Mesothelial cell of epicardium (in vitro differentiated cells): ENCODE results near the gene KCNJ14. TPM values are rescaled to one million over a fixed set of nuclear protein-coding genes. Genes with fewer than 3 reads are reported as not detected.

ENCODE experiments used
- DNase-seq, 2 experiments: peaks; one replicate each; pipeline ENCODE4 v3.0.0; 2021; ENCODE audit warnings: low spot score in 2 of 2; ENCODE audit not compliant: unreplicated experiment in 2 of 2
- H3K27ac Mint-ChIP-seq: 2 replicates; pipeline ENCODE4 v1.8.0; 2021; ENCODE audit warnings: mixed read lengths
- H3K27me3 Mint-ChIP-seq: 2 replicates; pipeline ENCODE4 v1.8.0; 2021; ENCODE audit warnings: low read depth, mixed read lengths
- H3K36me3 Mint-ChIP-seq: 2 replicates; pipeline ENCODE4 v1.8.0; 2021; ENCODE audit warnings: mixed read lengths
- H3K4me1 Mint-ChIP-seq: 2 replicates; pipeline ENCODE4 v1.8.0; 2021; ENCODE audit warnings: mixed read lengths
- H3K4me3 Mint-ChIP-seq: 2 replicates; pipeline ENCODE4 v1.8.0; 2021; ENCODE audit warnings: mild to moderate bottlenecking, moderate library complexity, mixed read lengths
- H3K9me3 Mint-ChIP-seq: 2 replicates; pipeline ENCODE4 v1.8.0; 2021; ENCODE audit warnings: mixed read lengths
- total RNA-seq: library from RNA; stranded (reverse); gene quantifications from 3 replicates; pipeline ENCODE4 v1.2.1, GENCODE V29; 2021
- TF ChIP-seq, protein P1 (sequence below): fragments of 200-600 bp; sonication (generic); IDR thresholded peaks from one replicate; pipeline ENCODE4 v1.5.0; 2021; ENCODE audit warnings: antibody characterized with exemption; ENCODE audit not compliant: unreplicated experiment

The KCNJ14 gene
- total RNA-seq, 1 donor from 2014 or later = 2.7 TPM

DNA sequence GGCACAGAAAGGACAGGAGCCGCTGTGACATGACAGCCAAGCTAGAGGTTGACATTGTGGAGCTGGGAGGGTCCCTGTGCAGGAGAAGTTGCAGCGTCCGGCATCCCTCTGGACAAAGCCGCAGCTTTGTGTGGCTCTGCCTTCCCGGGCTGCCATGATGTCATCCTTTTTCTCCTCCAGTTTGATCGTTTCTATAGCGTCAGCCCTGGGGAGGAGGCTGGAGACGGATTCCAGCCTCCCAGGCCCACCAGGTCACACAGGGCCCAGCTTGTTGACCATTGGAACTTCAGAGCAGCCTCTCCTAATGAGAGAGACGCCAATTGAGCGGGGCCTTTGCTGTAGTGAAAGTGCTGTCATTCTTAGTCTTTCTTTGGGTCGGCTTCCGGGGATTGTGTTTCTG is 3.8 kb upstream of the KCNJ14 start:
- H3K4me1 Mint-ChIP-seq = no peaks in the 10 kb centered on the region
- no peaks in the 10 kb centered on the region for H3K9me3 Mint-ChIP-seq
- no peaks in the 10 kb centered on the region for H3K27me3 Mint-ChIP-seq
- H3K36me3 Mint-ChIP-seq = peaks cover 17% of the 10 kb centered on the region
- no peak overlapping the region for H3K27ac Mint-ChIP-seq
- H3K4me3 Mint-ChIP-seq = no peak overlapping the region
- TF ChIP-seq, protein P1, sequence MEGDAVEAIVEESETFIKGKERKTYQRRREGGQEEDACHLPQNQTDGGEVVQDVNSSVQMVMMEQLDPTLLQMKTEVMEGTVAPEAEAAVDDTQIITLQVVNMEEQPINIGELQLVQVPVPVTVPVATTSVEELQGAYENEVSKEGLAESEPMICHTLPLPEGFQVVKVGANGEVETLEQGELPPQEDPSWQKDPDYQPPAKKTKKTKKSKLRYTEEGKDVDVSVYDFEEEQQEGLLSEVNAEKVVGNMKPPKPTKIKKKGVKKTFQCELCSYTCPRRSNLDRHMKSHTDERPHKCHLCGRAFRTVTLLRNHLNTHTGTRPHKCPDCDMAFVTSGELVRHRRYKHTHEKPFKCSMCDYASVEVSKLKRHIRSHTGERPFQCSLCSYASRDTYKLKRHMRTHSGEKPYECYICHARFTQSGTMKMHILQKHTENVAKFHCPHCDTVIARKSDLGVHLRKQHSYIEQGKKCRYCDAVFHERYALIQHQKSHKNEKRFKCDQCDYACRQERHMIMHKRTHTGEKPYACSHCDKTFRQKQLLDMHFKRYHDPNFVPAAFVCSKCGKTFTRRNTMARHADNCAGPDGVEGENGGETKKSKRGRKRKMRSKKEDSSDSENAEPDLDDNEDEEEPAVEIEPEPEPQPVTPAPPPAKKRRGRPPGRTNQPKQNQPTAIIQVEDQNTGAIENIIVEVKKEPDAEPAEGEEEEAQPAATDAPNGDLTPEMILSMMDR = no peak
- DNase-seq = no peak

DNA sequence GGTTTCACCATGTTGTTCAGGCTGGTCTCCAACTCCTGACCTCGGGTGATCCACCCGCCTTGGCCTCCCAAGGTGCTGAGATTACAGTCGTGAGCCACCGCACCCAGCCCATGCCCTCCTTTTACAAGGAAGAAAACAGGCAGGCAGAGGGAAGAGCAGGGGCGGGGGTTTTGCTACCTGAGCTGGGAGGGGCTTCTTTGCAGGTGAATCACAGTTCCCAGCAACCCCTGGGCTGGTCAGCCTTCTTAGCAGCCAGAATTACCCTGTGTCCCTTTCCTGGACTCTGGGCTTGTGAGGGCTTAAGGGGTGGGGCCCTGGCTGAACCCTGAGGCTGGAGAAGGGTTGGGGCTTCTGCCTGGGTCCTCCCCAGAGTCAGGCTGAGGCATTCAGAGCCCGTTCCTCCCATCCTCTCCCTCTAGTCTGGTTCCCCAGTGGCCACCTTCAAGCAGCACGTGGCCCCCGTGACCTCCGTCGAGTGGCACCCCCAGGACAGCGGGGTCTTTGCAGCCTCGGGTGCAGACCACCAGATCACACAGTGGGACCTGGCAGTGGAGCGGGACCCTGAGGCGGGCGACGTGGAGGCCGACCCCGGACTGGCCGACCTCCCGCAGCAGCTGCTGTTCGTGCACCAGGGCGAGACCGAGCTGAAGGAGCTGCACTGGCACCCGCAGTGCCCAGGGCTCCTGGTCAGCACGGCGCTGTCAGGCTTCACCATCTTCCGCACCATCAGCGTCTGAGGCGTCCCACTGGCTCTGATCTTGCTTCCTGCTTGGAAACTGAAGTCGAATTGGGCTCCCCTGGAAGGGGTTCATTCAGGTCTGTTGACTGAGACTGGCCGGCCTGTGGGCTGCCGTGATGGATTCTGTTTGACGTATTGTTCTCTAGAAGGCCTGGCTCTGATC is 2.8 kb upstream of the KCNJ14 start:
- no peak overlapping the region for H3K27ac Mint-ChIP-seq
- TF ChIP-seq, protein P1 = no peak
- no peaks in the 10 kb centered on the region for H3K4me1 Mint-ChIP-seq
- no peak for DNase-seq
- H3K36me3 Mint-ChIP-seq = peaks cover 22% of the 10 kb centered on the region
- no peaks in the 10 kb centered on the region for H3K9me3 Mint-ChIP-seq
- H3K4me3 Mint-ChIP-seq = no peak overlapping the region
- no peaks in the 10 kb centered on the region for H3K27me3 Mint-ChIP-seq

DNA sequence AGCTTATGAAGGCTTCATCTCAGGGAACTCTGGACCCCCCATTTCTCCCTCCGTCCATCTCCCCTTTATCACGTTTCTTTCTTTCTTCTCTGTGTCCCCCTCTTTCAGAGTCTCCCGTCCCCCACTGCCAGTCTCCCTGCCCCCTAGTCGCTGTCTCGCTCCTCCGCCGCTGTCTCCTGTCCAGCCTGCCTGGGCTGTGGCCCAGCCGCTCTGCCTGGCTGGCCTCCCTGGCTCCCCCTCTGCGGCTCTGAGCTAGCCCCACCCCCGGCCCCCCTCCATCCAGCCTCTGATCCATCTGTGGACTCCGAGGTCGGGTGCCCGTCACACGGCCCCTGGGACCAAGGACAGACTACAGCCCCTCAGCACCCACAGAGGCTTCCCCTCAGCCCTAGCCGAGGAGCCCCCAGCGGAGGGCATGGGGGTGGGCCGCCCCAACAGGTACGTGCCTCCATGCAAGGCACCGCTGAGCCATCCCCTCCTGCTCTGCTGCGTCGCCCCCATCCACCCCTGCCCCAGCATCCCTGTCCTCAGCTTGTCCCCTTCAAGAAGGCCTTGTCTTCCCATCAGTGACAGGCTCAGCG is 1.1 kb upstream of the KCNJ14 start:
- peaks cover 18% of the 10 kb centered on the region for H3K36me3 Mint-ChIP-seq
- no peaks in the 10 kb centered on the region for H3K4me1 Mint-ChIP-seq
- no peaks in the 10 kb centered on the region for H3K27me3 Mint-ChIP-seq
- TF ChIP-seq, protein P1 = no peak
- H3K9me3 Mint-ChIP-seq = no peaks in the 10 kb centered on the region
- no peak overlapping the region for H3K4me3 Mint-ChIP-seq
- no peak for DNase-seq
- no peak overlapping the region for H3K27ac Mint-ChIP-seq

DNA sequence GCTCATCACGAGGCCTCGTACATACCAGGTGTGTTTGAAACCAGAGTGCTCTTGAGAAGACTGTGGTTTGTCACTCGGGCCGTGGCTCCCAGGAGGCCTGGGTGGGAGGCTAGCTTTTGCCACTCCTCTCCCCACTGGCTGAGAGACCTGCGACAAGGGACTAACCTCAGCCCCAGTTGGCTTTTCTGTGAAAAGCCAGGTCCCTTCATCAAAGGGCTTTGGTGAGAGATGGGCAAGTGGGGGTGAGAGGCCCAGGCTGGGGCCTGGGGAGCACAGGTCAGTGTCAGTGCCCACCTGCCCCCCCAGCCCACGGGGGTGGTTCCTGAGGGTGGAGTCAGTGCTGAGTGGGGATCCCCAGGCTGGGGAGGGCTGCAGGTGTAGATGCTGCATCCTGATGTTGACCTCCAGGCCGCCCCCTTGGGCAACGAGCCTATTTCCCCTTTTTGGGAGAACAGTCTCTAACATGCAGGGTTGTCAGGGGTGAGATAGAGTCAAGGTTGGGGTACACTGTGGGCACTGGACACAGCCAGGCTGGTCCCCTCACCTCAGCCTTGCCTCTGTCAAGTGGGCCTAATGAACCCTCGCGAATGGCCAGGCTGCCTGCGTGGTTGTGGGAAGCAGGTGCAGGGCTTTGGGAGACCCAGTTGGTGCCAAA is 661 bp downstream of the KCNJ14 start:
- peaks cover 19% of the 10 kb centered on the region for H3K36me3 Mint-ChIP-seq

DNA sequence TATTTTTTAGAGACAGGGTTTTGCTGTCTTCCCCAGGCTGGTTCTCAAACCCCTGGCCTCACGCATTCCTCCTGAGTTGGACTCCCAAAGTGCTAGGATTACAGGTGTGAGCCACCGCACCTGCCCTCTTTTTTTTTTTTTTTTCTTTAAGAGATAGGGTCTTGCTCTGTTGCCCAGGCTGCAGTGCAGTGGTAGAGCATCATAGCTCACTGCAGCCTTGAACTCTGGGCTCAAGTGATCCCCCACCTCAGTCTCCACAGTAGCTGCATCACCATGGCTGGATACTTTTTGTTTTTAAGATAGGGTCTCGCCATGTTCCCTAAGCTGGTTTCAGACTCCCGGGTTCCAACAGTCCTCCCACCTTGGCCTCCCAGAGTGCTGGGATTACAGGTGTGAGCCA is 1.5 kb downstream of the KCNJ14 start:
- Mint-ChIP-seq H3K27ac (no peak overlapping the region), H3K4me3 (no peak overlapping the region), H3K9me3 (no peaks in the 10 kb centered on the region), H3K36me3 (peaks cover 19% of the 10 kb centered on the region), H3K4me1 (no peaks in the 10 kb centered on the region), H3K27me3 (no peaks in the 10 kb centered on the region)
- TF ChIP-seq, protein P1 = no peak
- DNase-seq = no peak

More for the DNA sequence above, 661 bp downstream of the KCNJ14 start:
- DNase-seq = no peak
- H3K9me3 Mint-ChIP-seq = no peaks in the 10 kb centered on the region
- TF ChIP-seq, protein P1 = no peak
- no peak overlapping the region for H3K27ac Mint-ChIP-seq
- H3K27me3 Mint-ChIP-seq = no peaks in the 10 kb centered on the region
- no peaks in the 10 kb centered on the region for H3K4me1 Mint-ChIP-seq
- no peak overlapping the region for H3K4me3 Mint-ChIP-seq
